GM12892 (cell line): ENCODE results near the gene PDZD2.

Source experiments
- POLR2A ChIP-seq: IDR thresholded peaks from 2 replicates; pipeline ENCODE4 v1.6.1; 2011; ENCODE audit warnings: low read depth, low read length, control low read depth
- POLR2AphosphoS5 ChIP-seq: IDR thresholded peaks from 2 replicates; pipeline ENCODE4 v1.6.1; 2011; ENCODE audit warnings: low read depth, low read length, control low read depth
- TAF1 ChIP-seq: IDR thresholded peaks from 2 replicates; pipeline ENCODE4 v1.6.1; 2011; ENCODE audit warnings: low read depth, mild to moderate bottlenecking, control low read depth, low read length, borderline replicate concordance

DNA sequence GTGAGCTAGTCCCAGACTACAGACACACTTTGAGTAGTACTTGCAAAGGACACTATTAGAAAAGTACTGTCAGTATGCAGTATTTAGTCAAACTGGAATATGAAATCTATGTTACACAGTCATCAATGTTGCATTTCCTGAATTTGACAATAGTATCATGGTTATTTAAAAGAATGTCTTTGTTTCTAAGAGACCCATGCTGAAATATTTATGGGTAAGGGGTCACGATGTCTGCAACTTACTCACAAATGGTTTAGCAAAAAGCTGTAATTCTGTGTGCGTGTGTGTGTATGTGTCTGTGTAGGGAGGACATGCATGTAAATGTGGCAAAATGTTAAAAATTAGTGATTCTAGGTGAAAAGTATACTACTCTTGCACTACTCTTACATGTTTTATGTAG lies 429.6 kb downstream of the PDZD2 start:
- TF ChIP-seq TAF1 = no peak
- TF ChIP-seq POLR2A = no peak
- no peak for TF ChIP-seq POLR2AphosphoS5
